ENCODE measurements around the gene NFIB.

The NFIB gene

GRCh38 chr9:14226855-14227532 lies 86.9 kb downstream of the NFIB start:
- Mint-ChIP-seq H3K36me3 (ENCODE audit: low read depth) (no peaks in the 10 kb centered on the region), H3K27ac (no peak overlapping the region), H3K4me1 (peaks cover 12% of the 10 kb centered on the region), H3K4me3 (no peak overlapping the region), H3K9me3 (no peaks in the 10 kb centered on the region), H3K27me3 (ENCODE audit: low read depth, poor library complexity) (peaks cover 4% of the 10 kb centered on the region)
- DNase-seq = no peak
- TF ChIP-seq CTCF (IDR thresholded peaks at IDR 0.05) = no peak

- Mint-ChIP-seq H3K27me3 (ENCODE audit: low read depth, poor library complexity) (peaks cover 4% of the 10 kb centered on the region), H3K9me3 (no peaks in the 10 kb centered on the region), H3K4me1 (peaks cover 36% of the 10 kb centered on the region), H3K4me3 (no peak overlapping the region), H3K36me3 (ENCODE audit: low read depth) (no peaks in the 10 kb centered on the region), H3K27ac (no peak overlapping the region)
- TF ChIP-seq CTCF (IDR thresholded peaks at IDR 0.05) = no peak
- DNase-seq = no peak
Measured at GRCh38 chr9:14223081-14223480, 90.9 kb downstream of the NFIB start.

- H3K27me3 Mint-ChIP-seq (ENCODE audit: low read depth, poor library complexity) = peaks cover 4% of the 10 kb centered on the region
- no peak overlapping the region for H3K27ac Mint-ChIP-seq
Measured at GRCh38 chr9:14222149-14222835, 91.6 kb downstream of the NFIB start.

GRCh38 chr9:14221558-14221957 lies 92.4 kb downstream of the NFIB start:
- H3K4me1 Mint-ChIP-seq = peaks cover 34% of the 10 kb centered on the region
- no peak for TF ChIP-seq CTCF (IDR thresholded peaks at IDR 0.05)
- H3K36me3 Mint-ChIP-seq (ENCODE audit: low read depth) = no peaks in the 10 kb centered on the region
- H3K27ac Mint-ChIP-seq = no peak overlapping the region
- DNase-seq = no peak
- H3K9me3 Mint-ChIP-seq = no peaks in the 10 kb centered on the region
- H3K27me3 Mint-ChIP-seq (ENCODE audit: low read depth, poor library complexity) = peaks cover 4% of the 10 kb centered on the region
- no peak overlapping the region for H3K4me3 Mint-ChIP-seq

More at GRCh38 chr9:14222149-14222835, 91.6 kb downstream of the NFIB start:
- no peak for TF ChIP-seq CTCF (IDR thresholded peaks at IDR 0.05)
- Mint-ChIP-seq H3K9me3 (no peaks in the 10 kb centered on the region), H3K4me1 (peaks cover 40% of the 10 kb centered on the region), H3K36me3 (ENCODE audit: low read depth) (no peaks in the 10 kb centered on the region), H3K4me3 (no peak overlapping the region)
- DNase-seq = no peak

GRCh38 chr9:14221119-14221518 lies 92.8 kb downstream of the NFIB start:
- Mint-ChIP-seq H3K27ac (no peak overlapping the region), H3K27me3 (ENCODE audit: low read depth, poor library complexity) (peaks cover 7% of the 10 kb centered on the region)
- TF ChIP-seq CTCF (IDR thresholded peaks at IDR 0.05) = no peak

GRCh38 chr9:14220256-14220655 lies 93.7 kb downstream of the NFIB start:
- no peak for TF ChIP-seq CTCF (IDR thresholded peaks at IDR 0.05)
- Mint-ChIP-seq H3K27me3 (ENCODE audit: low read depth, poor library complexity) (peaks cover 8% of the 10 kb centered on the region), H3K4me3 (no peak overlapping the region), H3K4me1 (peaks cover 32% of the 10 kb centered on the region), H3K27ac (no peak overlapping the region), H3K9me3 (no peaks in the 10 kb centered on the region), H3K36me3 (ENCODE audit: low read depth) (no peaks in the 10 kb centered on the region)
- DNase-seq = no peak

More at GRCh38 chr9:14221119-14221518, 92.8 kb downstream of the NFIB start:
- no peak overlapping the region for H3K4me3 Mint-ChIP-seq
- no peaks in the 10 kb centered on the region for H3K36me3 Mint-ChIP-seq (ENCODE audit: low read depth)
- H3K9me3 Mint-ChIP-seq = no peaks in the 10 kb centered on the region
- H3K4me1 Mint-ChIP-seq = peaks cover 32% of the 10 kb centered on the region
- DNase-seq = no peak
